Gastrocnemius medialis (tissue), 4 donors: ENCODE results near the gene ADAMTSL2.

Source experiments
- POLR2A ChIP-seq, 2 donors: fragments of 450-650 bp; IDR thresholded peaks; one replicate each; pipeline ENCODE4 v1.6.1; 2017; ENCODE audit warnings: antibody characterized with exemption in 2 of 2, mild to moderate bottlenecking in 2 of 2, moderate library complexity in 2 of 2
- TF ChIP-seq, protein P1 (sequence below), 5 experiments: fragments of 450-650 bp in 3 of 5; fragments of 200-600 bp in 2 of 5; sonication (generic) in 2 of 5; IDR thresholded peaks in 4 of 5; conservative IDR thresholded peaks in 1 of 5; 1 replicate in 4 of 5; 2 replicates in 1 of 5; pipeline ENCODE4 v1.5.1; 2016 to 2019; ENCODE audit warnings: antibody characterized with exemption in 5 of 5, mild to moderate bottlenecking in 3 of 5, moderate library complexity in 3 of 5

DNA sequence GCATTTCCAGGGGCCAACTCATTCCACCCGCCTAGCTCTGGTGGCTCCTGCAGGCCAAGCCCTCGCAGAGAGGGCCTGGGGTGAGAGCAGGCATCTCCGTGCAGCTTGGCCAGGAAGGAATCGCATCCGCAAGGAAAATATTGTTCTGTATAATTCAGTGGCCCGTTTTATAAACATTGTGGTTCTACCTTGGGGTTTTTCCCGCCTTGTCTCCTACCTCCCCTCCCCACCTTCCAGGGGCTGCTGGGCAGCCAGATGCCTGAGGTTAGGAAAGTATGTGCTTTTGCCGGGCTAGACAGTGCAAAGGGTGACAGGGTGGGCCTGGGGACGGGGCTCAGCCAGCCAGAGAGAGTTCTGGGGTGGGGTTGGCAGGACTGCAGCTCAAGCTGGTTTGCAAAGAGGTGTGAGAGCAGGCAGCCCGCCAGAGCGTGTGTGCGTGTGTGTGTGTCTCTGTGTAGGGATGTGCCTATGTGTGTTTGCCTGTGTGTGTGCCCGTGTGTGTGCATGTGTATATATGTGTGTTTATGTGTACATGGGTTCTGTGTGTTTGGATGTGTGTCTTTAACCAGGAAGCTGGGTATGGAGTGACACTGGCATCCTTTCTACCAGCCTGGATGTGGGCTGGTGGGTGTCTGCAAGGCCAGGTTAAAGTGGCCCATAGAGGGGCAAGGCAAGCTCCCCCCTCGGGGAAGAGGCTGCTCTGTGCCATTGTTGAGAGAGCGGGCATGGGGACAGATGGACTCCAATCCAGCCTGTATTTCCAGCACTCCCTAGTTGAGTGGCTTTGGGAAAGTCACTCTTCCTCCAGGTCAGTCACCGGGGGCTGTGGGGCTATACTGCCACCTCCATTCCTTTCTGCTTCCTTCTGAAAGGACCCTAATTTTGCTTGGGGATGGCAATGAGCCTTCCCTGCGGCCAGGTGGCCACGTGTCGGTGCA lies 45.0 kb upstream of the ADAMTSL2 start:
- TF ChIP-seq, protein P1, sequence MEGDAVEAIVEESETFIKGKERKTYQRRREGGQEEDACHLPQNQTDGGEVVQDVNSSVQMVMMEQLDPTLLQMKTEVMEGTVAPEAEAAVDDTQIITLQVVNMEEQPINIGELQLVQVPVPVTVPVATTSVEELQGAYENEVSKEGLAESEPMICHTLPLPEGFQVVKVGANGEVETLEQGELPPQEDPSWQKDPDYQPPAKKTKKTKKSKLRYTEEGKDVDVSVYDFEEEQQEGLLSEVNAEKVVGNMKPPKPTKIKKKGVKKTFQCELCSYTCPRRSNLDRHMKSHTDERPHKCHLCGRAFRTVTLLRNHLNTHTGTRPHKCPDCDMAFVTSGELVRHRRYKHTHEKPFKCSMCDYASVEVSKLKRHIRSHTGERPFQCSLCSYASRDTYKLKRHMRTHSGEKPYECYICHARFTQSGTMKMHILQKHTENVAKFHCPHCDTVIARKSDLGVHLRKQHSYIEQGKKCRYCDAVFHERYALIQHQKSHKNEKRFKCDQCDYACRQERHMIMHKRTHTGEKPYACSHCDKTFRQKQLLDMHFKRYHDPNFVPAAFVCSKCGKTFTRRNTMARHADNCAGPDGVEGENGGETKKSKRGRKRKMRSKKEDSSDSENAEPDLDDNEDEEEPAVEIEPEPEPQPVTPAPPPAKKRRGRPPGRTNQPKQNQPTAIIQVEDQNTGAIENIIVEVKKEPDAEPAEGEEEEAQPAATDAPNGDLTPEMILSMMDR (IDR thresholded peaks at IDR 0.05 in 4 of 5, conservative IDR thresholded peaks at IDR 0.05 in 1 of 5), result no peak
- no peak for TF ChIP-seq POLR2A (IDR thresholded peaks at IDR 0.05)
